Body of pancreas (tissue), 4 donors: ENCODE measurements around the gene TSC1.

Source experiments
- CTCF ChIP-seq, 7 experiments: fragments of 450-650 bp in 4 of 7; fragments of 200-600 bp in 3 of 7; sonication (generic) in 3 of 7; IDR thresholded peaks; one replicate each; pipeline ENCODE4 v1.5.1; 2016 to 2019; ENCODE audit warnings: antibody characterized with exemption in 7 of 7
- POLR2A ChIP-seq, 3 donors: fragments of 450-650 bp; IDR thresholded peaks; one replicate each; pipeline ENCODE4 v1.6.1; 2016; ENCODE audit warnings: antibody characterized with exemption in 3 of 3, mild to moderate bottlenecking in 2 of 3

GRCh38 chr9:132883349-132884294, 60.8 kb downstream of the TSC1 start:
- TF ChIP-seq CTCF (IDR thresholded peaks at IDR 0.05) = no peak
- TF ChIP-seq POLR2A (IDR thresholded peaks at IDR 0.05) = no peak
